SK-N-MC (cell line): ENCODE measurements around the gene ARID2.

Experiments
- DNase-seq: peaks from one replicate; pipeline ENCODE4 v3.0.0-alpha.2; 2011; ENCODE audit warnings: low read depth, low spot score
- H3K27ac ChIP-seq: fragments of 200-600 bp; sonication (generic); 2 replicates; pipeline ENCODE4 v1.5.1; 2016; ENCODE audit warnings: mixed run types
- H3K36me3 ChIP-seq: fragments of 200-600 bp; sonication (generic); 2 replicates; pipeline ENCODE4 v1.6.1; 2017; ENCODE audit warnings: antibody characterized with exemption, low read length, mixed read lengths; ENCODE audit not compliant: insufficient read depth
- H3K4me3 ChIP-seq: fragments of 200-600 bp; sonication (generic); 2 replicates; pipeline ENCODE4 v1.5.1; 2016
- H3K9ac ChIP-seq: fragments of 200-600 bp; sonication (generic); 2 replicates; pipeline ENCODE4 v1.8.0; 2017; ENCODE audit warnings: mixed run types, mixed read lengths; ENCODE audit not compliant: insufficient read length
- H3K9me3 ChIP-seq: fragments of 200-600 bp; sonication (generic); 2 replicates; pipeline ENCODE4 v1.6.1; 2017; ENCODE audit warnings: low read depth, mild to moderate bottlenecking, antibody characterized with exemption, low read length, moderate library complexity, mixed read lengths
- EZH2 ChIP-seq: fragments of 200-600 bp; sonication (generic); IDR thresholded peaks from one replicate; pipeline ENCODE4 v1.6.1; 2017; ENCODE audit warnings: antibody characterized with exemption
- FOXP2 ChIP-seq: optimal IDR thresholded peaks from 2 replicates; pipeline ENCODE3; 2011; ENCODE audit warnings: mild to moderate bottlenecking, moderate library complexity; ENCODE audit not compliant: insufficient read depth; ENCODE audit errors: extremely low read length, control extremely low read depth
- POLR2AphosphoS5 ChIP-seq: IDR thresholded peaks from 2 replicates; pipeline ENCODE4 v1.6.1; 2012; ENCODE audit warnings: mild to moderate bottlenecking, low read depth, low read length, borderline replicate concordance

Gene ARID2

GRCh38 chr12:45930369-45930768 lies 200.9 kb downstream of the ARID2 start:
- H3K9ac ChIP-seq, result no peak overlapping the region
- no peak for DNase-seq
- H3K4me3 ChIP-seq, result no peak overlapping the region
- H3K27ac ChIP-seq, result no peak overlapping the region
- no peaks in the 10 kb centered on the region for H3K9me3 ChIP-seq
- peaks cover 77% of the 10 kb centered on the region for H3K36me3 ChIP-seq
- TF ChIP-seq POLR2AphosphoS5 (no peak), EZH2 (no peak), FOXP2 (no peak)

- no peaks in the 10 kb centered on the region for H3K9me3 ChIP-seq
- peak overlapping the region; percentile 12; the same call in 1 of the 2 replicates for H3K27ac ChIP-seq
- TF ChIP-seq EZH2 (no peak), FOXP2 (no peak), POLR2AphosphoS5 (no peak)
- H3K36me3 ChIP-seq, result peaks cover 59% of the 10 kb centered on the region
- H3K4me3 ChIP-seq, result no peak overlapping the region
- no peak overlapping the region for H3K9ac ChIP-seq
- no peak for DNase-seq
Observed at GRCh38 chr12:45933504-45933903, 204.0 kb downstream of the ARID2 start.

DNA sequence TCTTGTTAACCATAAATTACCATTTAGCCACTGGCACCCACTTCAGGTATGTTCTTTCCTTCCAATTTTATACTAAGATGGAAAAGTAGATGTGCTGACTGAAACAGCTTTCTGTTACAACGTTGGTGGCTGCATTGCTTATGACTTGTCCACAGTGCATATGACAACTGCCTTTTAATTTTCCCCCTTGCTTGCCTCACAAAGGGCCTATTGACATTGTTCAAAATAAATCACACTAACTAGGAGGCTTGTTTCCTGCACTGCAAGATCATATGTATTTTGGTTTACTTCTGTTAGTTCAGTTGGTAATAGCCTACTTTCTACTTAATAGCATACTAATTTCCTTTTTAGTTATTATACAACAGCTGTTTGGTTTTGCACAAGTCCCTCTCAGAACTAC lies 205.4 kb downstream of the ARID2 start:
- DNase-seq, result no peak
- Histone ChIP-seq H3K27ac (no peak overlapping the region), H3K9me3 (no peaks in the 10 kb centered on the region), H3K4me3 (no peak overlapping the region), H3K9ac (no peak overlapping the region), H3K36me3 (peaks cover 59% of the 10 kb centered on the region)
- no peak for TF ChIP-seq FOXP2
- TF ChIP-seq EZH2, result no peak
- TF ChIP-seq POLR2AphosphoS5, result no peak

GRCh38 chr12:45938566-45938965 lies 209.1 kb downstream of the ARID2 start:
- Histone ChIP-seq H3K9ac (no peak overlapping the region), H3K9me3 (no peaks in the 10 kb centered on the region), H3K27ac (no peak overlapping the region), H3K36me3 (peaks cover 56% of the 10 kb centered on the region), H3K4me3 (no peak overlapping the region)
- TF ChIP-seq FOXP2 (no peak), POLR2AphosphoS5 (no peak), EZH2 (no peak)
- DNase-seq, result no peak

- peaks cover 67% of the 10 kb centered on the region for H3K36me3 ChIP-seq
- TF ChIP-seq EZH2 (no peak), POLR2AphosphoS5 (no peak), FOXP2 (no peak)
- H3K9me3 ChIP-seq, result no peaks in the 10 kb centered on the region
- no peak for DNase-seq
- H3K9ac ChIP-seq, result no peak overlapping the region
- no peak overlapping the region for H3K27ac ChIP-seq
- no peak overlapping the region for H3K4me3 ChIP-seq
Observed at GRCh38 chr12:45939759-45940158, 210.3 kb downstream of the ARID2 start.

GRCh38 chr12:45944771-45945170 lies 215.3 kb downstream of the ARID2 start:
- no peak for DNase-seq
- peak overlapping the region; percentile 83 for H3K27ac ChIP-seq
- TF ChIP-seq POLR2AphosphoS5 (no peak), FOXP2 (no peak), EZH2 (no peak)
- no peak overlapping the region for H3K4me3 ChIP-seq
- peak overlapping the region; percentile 17 for H3K9ac ChIP-seq
- H3K9me3 ChIP-seq, result no peaks in the 10 kb centered on the region
- H3K36me3 ChIP-seq, result peaks cover 90% of the 10 kb centered on the region

GRCh38 chr12:45946435-45946834 lies 216.9 kb downstream of the ARID2 start:
- 0 out of 2 replicates have a peak overlapping the region, but pooled peaks have one; percentile 8 for H3K27ac ChIP-seq
- TF ChIP-seq POLR2AphosphoS5 (no peak), EZH2 (no peak), FOXP2 (no peak)
- H3K4me3 ChIP-seq, result no peak overlapping the region
- peaks cover 87% of the 10 kb centered on the region for H3K36me3 ChIP-seq
- H3K9ac ChIP-seq, result no peak overlapping the region
- no peak for DNase-seq
- no peaks in the 10 kb centered on the region for H3K9me3 ChIP-seq

DNA sequence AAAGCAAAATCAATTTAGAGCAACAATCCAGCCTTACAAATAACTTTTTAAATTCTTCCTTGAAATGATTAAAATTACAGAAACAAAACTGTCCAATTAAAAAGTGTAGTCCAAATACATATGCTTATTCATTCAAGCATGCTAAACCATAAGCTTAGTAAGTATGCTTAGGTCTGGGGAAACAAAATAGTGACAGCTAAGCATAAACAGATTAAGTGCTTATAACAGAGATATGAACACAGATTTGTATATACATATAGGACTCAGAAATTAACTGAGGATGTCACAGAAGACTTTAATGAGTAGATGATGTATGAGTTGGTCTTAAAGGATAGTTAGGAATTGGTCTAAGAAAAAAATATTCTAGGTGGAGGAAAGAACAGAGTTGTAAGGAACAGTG lies 219.0 kb downstream of the ARID2 start:
- DNase-seq, result no peak
- Histone ChIP-seq H3K9ac (no peak overlapping the region), H3K9me3 (no peaks in the 10 kb centered on the region; the same call in 1 of the 2 replicates), H3K36me3 (peaks cover 81% of the 10 kb centered on the region), H3K27ac (no peak overlapping the region), H3K4me3 (no peak overlapping the region)
- TF ChIP-seq POLR2AphosphoS5, result no peak
- no peak for TF ChIP-seq FOXP2
- no peak for TF ChIP-seq EZH2
